DOHH2 (cell line): Measurements from ENCODE around the gene CFAP73.
A peak's percentile ranks its signal among the peaks of the same experiment; 100 is the strongest.

Source experiments
- EZH2phosphoT487 ChIP-seq: fragments of 200-600 bp; sonication (generic); IDR thresholded peaks from 2 replicates; pipeline ENCODE4 v1.6.1; 2017; ENCODE audit warnings: borderline replicate concordance, mild to moderate bottlenecking, antibody characterized with exemption, low read length, moderate library complexity, mixed read lengths
- TF ChIP-seq, protein P1 (sequence below): fragments of 200-600 bp; sonication (generic); IDR thresholded peaks from one replicate; pipeline ENCODE4 v1.5.1; 2014; ENCODE audit warnings: antibody characterized with exemption, mild to moderate bottlenecking, low read depth, low read length; ENCODE audit not compliant: poor library complexity, severe bottlenecking

DNA sequence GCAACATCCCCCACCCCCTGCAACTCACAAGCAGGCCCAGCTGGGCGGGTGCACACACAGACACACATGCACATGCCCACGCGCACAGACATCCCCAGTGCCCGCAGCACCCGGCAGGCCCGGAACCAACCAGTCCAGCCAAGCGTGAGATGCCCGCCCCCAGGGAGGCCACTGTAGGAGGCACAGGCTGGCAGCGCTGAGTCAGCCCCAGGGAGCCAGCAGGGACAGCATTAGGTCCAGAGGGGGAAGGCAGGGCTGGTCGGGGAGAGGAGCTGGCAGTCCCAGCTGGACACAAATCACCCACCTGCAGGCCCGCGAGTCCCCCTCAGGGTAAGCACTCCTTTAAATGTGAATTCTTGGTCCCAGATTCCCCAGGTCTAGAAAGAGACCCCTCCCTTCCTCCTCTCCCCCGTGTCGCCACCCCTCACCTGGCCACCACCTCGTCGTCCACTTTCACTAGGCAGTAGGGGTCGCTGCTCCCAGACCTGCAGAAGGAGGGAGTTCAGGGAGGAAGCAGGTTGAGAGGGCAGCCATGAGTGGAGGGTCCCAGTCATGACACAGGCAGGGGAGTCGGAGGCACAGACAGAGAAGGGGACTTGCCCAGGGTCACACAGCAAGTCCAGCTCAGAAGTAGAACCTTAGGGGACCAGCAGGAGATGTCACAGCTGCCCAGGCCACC, 18.9 kb upstream of the CFAP73 start:
- TF ChIP-seq, protein P1, sequence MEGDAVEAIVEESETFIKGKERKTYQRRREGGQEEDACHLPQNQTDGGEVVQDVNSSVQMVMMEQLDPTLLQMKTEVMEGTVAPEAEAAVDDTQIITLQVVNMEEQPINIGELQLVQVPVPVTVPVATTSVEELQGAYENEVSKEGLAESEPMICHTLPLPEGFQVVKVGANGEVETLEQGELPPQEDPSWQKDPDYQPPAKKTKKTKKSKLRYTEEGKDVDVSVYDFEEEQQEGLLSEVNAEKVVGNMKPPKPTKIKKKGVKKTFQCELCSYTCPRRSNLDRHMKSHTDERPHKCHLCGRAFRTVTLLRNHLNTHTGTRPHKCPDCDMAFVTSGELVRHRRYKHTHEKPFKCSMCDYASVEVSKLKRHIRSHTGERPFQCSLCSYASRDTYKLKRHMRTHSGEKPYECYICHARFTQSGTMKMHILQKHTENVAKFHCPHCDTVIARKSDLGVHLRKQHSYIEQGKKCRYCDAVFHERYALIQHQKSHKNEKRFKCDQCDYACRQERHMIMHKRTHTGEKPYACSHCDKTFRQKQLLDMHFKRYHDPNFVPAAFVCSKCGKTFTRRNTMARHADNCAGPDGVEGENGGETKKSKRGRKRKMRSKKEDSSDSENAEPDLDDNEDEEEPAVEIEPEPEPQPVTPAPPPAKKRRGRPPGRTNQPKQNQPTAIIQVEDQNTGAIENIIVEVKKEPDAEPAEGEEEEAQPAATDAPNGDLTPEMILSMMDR = peak; percentile 78
- TF ChIP-seq EZH2phosphoT487 = no peak
